CD4-positive, alpha-beta T cell treated with Interleukin-6 for 4 hours (primary cell): ENCODE results near the gene ANO2.
"Not testable (repeated sequence)": the region's sequence is repeated elsewhere in the genome, so short reads cannot be mapped to it uniquely, and the experiment has no call there.

Experiments used
- DNase-seq: peaks from one replicate; pipeline ENCODE4 v3.0.0-alpha.2; 2020; ENCODE audit warnings: mixed read lengths

The ANO2 gene

DNA sequence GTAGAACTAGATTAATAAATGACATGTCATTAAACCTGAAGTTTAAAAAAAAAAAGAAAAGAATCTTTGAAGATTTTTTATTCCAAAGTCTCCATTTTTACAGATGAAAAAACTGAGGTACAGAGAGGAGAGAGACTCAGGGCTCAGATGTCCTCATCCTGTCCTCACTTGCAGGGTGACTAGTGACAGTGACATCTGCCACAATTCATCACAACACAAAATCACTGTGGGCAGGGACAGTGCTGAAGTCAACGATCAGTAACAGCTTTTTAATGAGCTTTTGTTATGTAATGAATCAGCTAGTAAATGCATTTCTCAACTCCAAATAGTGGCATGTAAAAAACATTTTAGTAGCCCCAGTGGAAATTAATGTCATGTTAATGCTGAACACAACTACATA, 374.6 kb downstream of the ANO2 start:
- DNase-seq: no peak

GRCh38 chr12:5568325-5568981, 376.6 kb downstream of the ANO2 start:
- DNase-seq: no peak

- no peak for DNase-seq
Observed at GRCh38 chr12:5567016-5567725, 377.9 kb downstream of the ANO2 start.

GRCh38 chr12:5565933-5566599, 379.0 kb downstream of the ANO2 start:
- DNase-seq: no peak

DNA sequence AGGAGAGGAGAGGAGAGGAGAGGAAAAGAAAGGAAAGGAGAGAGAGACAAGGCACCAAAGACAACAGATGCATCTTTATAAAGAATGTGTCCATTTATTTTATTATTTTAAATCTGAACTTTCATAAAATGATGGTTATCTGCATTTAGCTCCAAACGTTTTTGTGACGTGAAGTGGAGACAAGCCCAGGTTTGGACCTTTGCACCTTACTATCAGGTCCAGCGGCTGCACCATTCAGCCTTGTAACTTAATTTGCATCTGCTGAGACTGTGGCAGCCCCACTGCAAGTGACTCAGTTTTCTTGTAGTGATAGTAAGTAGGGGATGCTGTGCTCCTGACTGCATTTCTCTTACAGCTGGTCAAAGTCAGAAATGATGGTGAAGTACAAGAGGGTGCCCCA, 382.5 kb downstream of the ANO2 start:
- DNase-seq: no peak

DNA sequence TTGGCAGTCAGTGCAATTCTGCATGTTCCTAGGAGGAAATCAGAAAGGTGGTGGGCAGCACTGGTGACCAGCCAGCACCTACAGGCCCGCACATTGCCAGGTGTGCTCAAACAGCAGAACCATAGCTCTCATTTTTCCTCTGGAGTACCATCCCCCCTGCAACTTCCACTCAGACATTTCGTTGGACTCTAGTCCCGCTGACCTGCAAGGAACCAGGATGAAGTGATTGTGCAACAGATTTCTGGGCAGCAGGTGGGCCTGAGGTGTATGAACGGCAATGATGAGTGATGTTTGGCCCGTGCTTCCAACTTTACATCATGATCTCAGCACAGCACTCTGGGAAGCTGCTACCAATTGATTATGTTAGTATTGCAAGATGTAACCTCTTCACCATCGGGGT, 383.2 kb downstream of the ANO2 start:
- DNase-seq: no peak

- DNase-seq: no peak
Observed at GRCh38 chr12:5561057-5561456, 384.0 kb downstream of the ANO2 start.

DNA sequence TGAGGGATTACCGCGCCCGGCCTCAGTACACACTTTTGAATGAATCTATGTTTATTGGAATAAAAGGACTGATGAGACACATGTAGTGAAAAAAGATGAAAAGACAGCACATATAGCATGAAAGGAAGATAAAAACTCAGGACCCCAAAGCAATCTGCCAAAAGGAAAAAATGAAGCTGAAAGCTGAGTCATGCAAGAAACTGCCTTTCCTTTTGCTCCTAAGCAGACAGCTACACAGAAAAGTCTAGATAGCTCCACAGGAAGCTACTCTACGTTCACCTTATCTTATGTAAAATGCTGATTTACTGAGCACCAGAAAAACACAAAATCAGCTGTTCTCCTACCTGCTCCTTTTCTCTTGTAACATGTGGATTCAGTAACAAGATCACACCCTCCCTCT, 384.8 kb downstream of the ANO2 start:
- DNase-seq: no peak

- DNase-seq: no peak
Observed at GRCh38 chr12:5557906-5558305, 387.2 kb downstream of the ANO2 start.

DNA sequence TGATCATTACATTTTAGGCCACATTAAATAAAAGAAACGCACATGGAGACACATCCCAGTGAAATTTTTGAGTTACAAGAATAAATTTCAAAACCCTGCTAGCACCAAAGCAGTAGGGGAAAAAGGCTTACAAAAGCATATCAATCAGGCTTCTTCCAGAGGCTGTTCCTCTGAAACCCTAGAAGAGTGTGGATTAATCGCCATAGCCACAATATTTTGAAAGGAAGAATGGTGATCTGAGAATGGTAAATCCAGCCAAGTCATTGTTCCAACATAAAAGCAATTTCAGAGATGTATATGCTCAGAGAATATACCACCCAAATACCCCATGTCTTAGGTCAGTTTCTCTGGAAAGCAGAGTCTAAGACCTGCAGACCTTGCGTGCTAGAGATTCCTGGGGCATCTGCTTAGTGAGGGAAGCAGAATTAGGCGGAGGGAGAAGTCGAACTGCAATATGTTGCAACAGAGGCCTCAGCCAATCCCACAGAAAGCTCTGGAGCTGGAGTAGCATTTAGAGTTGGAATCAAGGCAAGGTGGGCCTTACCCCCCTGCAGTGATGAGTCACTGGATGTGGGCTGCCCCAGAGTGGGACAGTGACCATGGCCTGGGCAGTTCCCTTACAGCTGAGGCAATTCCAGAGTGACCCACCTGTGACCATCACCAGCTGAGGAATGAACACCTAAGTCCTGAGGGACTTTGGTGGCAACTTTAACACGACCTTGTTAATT, 387.9 kb downstream of the ANO2 start:
- no peak for DNase-seq

DNA sequence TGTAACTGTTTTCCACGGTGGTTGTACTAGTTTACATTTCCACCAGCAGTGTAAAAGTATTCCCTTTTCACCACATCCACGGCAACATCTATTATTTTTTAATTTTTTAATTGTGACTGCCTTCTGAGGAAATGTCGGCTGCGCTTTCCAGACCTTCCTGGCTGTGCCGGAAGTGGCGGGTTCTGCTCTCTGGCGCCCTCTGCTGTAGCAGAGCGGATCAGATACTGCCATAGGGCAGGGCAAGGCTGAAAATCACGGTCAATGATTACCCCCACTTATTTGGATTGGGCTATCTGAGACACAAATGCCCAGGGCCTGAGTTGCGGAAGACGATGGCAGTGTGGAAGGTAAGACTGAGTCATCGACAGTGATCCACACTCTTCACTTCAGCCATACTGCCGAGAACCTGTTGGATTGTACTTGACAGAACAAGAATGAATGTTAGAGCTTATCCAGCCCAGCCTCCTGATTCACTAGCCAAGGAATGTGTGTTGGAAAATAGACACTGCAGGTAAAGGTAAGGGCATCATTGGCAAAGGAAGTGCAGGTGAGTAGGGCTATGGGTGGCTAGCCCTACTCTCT, 388.9 kb downstream of the ANO2 start:
- no peak for DNase-seq

- no peak for DNase-seq
Observed at GRCh38 chr12:5554711-5555110, 390.3 kb downstream of the ANO2 start.

DNA sequence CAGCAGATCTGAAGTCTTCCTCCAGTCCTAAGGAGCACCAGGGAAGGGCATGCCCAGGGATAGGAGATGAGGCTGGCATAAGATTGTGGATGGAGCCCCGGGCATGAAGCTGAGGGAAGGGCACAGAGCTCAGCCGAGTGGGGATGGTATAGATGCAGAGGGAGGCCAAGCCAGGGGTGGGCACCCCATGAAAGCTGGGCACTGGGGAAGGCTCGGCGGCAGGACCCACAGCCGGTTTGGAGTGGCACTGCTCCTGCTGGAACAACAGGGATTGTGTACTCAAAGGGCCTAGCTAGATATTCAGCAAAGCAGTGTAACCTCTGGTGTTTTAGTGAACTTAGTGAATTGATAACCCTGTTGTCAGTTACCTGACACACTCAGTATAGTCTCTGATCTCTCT, 396.0 kb downstream of the ANO2 start:
- DNase-seq: no peak

GRCh38 chr12:5548152-5548943, 396.7 kb downstream of the ANO2 start:
- no peak for DNase-seq

GRCh38 chr12:5546616-5547015, 398.4 kb downstream of the ANO2 start:
- no peak for DNase-seq

GRCh38 chr12:5537771-5538170, 407.3 kb downstream of the ANO2 start:
- no peak for DNase-seq

DNA sequence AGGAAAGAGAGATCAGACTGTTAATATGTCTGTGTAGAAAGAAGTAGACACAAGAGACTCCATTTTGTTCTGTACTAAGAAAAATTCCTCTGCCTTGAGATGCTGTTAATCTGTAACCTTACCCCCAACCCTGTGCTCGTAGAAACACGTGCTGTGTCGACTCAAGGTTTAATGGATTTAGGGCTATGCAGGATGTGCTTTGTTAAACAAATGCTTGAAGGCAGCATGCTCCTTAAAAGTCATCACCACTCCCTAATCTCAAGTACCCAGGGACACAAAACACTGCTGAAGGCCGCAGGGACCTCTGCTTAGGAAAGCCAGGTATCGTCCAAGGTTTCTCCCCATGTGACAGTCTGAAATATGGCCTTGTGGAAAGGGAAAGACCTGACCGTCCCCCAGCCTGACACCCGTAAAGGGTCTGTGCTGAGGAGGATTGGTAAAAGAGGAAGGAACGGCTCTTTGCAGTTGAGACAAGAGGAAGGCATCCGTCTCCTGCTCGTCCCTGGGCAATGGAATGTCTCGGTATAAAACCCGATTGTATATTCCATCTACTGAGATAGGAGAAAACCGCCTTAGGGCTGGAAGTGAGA, 407.9 kb downstream of the ANO2 start:
- DNase-seq: not testable (repeated sequence)

- no peak for DNase-seq
Observed at GRCh38 chr12:5535541-5535940, 409.5 kb downstream of the ANO2 start.

DNA sequence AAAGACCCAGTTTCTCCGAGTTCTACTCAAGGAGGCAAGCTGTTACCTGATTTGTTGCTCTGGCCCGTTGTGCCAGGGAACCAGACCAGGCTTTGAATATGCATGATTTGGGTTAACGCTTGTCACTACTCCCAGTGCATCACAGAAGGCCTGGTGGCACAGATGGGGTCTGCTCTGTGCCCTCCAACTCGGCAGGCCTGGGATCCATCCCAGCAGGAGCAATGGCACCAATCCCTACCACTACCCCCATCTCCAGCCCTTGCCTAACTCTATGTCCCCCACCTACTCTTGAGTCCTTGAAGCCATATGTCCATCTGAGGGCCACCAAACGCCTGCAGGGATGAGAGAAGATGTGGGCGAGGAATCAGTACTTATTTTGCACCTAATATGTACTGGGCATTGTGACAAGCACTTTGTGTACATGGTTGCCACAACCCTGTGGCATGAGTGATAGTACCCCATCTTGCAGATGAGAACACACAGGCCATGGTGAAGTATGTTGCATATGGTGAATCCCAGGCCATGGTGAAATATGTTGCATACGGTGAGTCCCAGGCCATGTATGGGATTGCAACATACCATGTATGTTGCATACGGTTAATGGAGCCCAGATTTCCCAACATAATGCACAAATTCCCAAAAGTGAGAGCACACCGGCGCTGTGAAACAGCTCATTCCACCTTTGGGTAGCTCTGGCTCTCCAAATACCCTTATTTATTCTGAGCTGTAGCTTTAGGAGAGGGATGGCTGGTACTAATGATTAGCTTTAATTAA, 410.4 kb downstream of the ANO2 start:
- no peak for DNase-seq

DNA sequence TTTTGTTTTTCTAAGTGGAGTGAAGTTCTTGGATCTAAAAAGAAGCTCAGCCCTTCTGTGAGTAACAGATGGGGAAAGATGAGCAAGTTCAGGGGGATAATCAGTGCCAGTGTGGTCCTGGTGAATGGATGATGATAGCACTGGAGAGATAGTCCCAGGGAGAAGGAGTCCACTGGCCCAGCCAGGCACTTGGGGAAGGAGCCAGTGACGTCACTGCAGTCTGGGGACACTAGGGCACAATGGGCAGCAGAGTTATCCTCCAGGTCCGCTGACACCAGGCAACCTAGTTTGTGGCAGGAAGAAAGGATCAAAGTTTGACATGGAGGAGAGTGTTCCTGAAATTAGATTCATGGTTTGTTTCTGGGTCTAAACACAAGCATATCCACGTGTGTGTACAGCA, 411.7 kb downstream of the ANO2 start:
- no peak for DNase-seq

- DNase-seq: no peak
Observed at GRCh38 chr12:5525783-5526367, 419.2 kb downstream of the ANO2 start.
